Panc1 (cell line): ENCODE measurements around the gene C12orf75. TPM values are rescaled to one million over a fixed set of nuclear protein-coding genes. Genes with fewer than 3 reads are reported as not detected.

Experiments
- ATAC-seq: fragments of 200-7000 bp; cut with Tn5 transposase; 2 replicates; pipeline ENCODE4 v1.9.1; 2020; ENCODE audit warnings: mild to moderate bottlenecking, moderate library complexity
- BruUV-seq: library from RNA; stranded (reverse); fragments of 400-500 nt; replicated peaks from 2 replicates; lab custom pipeline; 2021; lab: Mats Ljungman, UMichigan
- CTCF ChIA-PET: fragments of 300-600 bp; sonication (Branson Sonifier 250); formaldehyde crosslinking; loops from one replicate; lab custom pipeline; 2022; ENCODE audit warnings: antibody characterized with exemption; lab: Charles Lee
- POLR2A ChIA-PET: fragments of 300-600 bp; sonication (Branson Sonifier 250); formaldehyde crosslinking; loops from one replicate; lab custom pipeline; 2022; ENCODE audit warnings: antibody characterized with exemption; lab: Charles Lee
- DNase-seq: peaks from one replicate; pipeline ENCODE4 v3.0.0-alpha.2; 2010; ENCODE audit warnings: low read depth, low spot score
- H3K27ac ChIP-seq: 2 replicates; pipeline ENCODE4 v1.5.1; 2011; ENCODE audit warnings: mild to moderate bottlenecking, low read length, inconsistent platforms
- H3K27me3 ChIP-seq: fragments of 200-500 bp; sonication (Bioruptor generic); 2 replicates; pipeline ENCODE4 v1.6.0; 2014; ENCODE audit warnings: low read length, inconsistent platforms; ENCODE audit not compliant: control insufficient read depth, insufficient read depth
- H3K36me3 ChIP-seq: fragments of 200-500 bp; sonication (Bioruptor generic); 2 replicates; pipeline ENCODE4 v1.5.1; 2014; ENCODE audit warnings: inconsistent platforms, mild to moderate bottlenecking, low read length, moderate library complexity; ENCODE audit not compliant: control insufficient read depth, insufficient read depth
- H3K4me1 ChIP-seq: 2 replicates; pipeline ENCODE4 v1.5.1; 2011; ENCODE audit warnings: inconsistent platforms, mild to moderate bottlenecking, low read length, moderate library complexity; ENCODE audit not compliant: control insufficient read depth, insufficient read depth
- H3K4me3 ChIP-seq, 2 experiments: 2 replicates each; pipeline ENCODE4 v1.5.1; 2011 to 2012; ENCODE audit warnings: low read depth in 2 of 2, low read length in 2 of 2, mild to moderate bottlenecking in 2 of 2, inconsistent platforms in 1 of 2, moderate library complexity in 1 of 2
- H3K9me3 ChIP-seq: fragments of 200-500 bp; sonication (Bioruptor generic); 2 replicates; pipeline ENCODE4 v1.5.1; 2014; ENCODE audit warnings: low read depth, mild to moderate bottlenecking, inconsistent platforms, low read length, moderate library complexity; ENCODE audit not compliant: control insufficient read depth, insufficient read depth
- CTCF ChIP-seq: fragments of 450-650 bp; IDR thresholded peaks from 2 replicates; pipeline ENCODE4 v1.5.1; 2017; ENCODE audit warnings: mild to moderate bottlenecking
- POLR2AphosphoS5 ChIP-seq: IDR thresholded peaks from 2 replicates; pipeline ENCODE4 v1.6.1; 2012; ENCODE audit warnings: mild to moderate bottlenecking, low read depth, low read length, moderate library complexity
- REST ChIP-seq, 2 experiments: IDR thresholded peaks; 2 replicates each; pipeline ENCODE4 v1.6.1; 2011 to 2012; ENCODE audit warnings: low read depth in 2 of 2, control low read depth in 1 of 2, low read length in 1 of 2, mild to moderate bottlenecking in 1 of 2, moderate library complexity in 1 of 2; ENCODE audit not compliant: insufficient read depth in 1 of 2
- SIN3A ChIP-seq: IDR thresholded peaks from 2 replicates; pipeline ENCODE4 v1.6.1; 2012; ENCODE audit warnings: low read depth, mild to moderate bottlenecking, low read length, moderate library complexity, borderline replicate concordance; ENCODE audit not compliant: insufficient read depth
- TCF7L2 ChIP-seq: IDR thresholded peaks from 2 replicates; pipeline ENCODE4 v1.6.1; 2011; ENCODE audit warnings: mild to moderate bottlenecking, low read depth, low read length, inconsistent platforms
- in situ Hi-C: cut with HindIII; loops from 2 replicates; pipeline ENCODE4 v1.10.0; 2016; ENCODE audit warnings: low sequenced_read_pairs, low pct_unique_long_range_greater_than_20kb
- intact Hi-C: fragments of 100-400 bp; cut with micrococcal nuclease; formaldehyde crosslinking; loops from one replicate; pipeline ENCODE4 v1.10.0; 2022; ENCODE audit not compliant: unreplicated experiment
- total RNA-seq: library from RNA; stranded (reverse); gene quantifications from one replicate; pipeline ENCODE4 v1.2.1, GENCODE V29; 2021; ENCODE audit not compliant: unreplicated experiment

The C12orf75 gene
- total RNA-seq, 1 experiment from 2014 or later, result 132 TPM

GRCh38 chr12:105358789-105359188 lies 28.3 kb downstream of the C12orf75 start:
- ChIA-PET CTCF (no interaction called here), POLR2A (no interaction called here)
- Histone ChIP-seq H3K4me1 (peaks cover 2% of the 10 kb centered on the region), H3K36me3 (no peaks in the 10 kb centered on the region), H3K9me3 (no peaks in the 10 kb centered on the region), H3K4me3 (no peak overlapping the region), H3K27ac (no peak overlapping the region), H3K27me3 (no peaks in the 10 kb centered on the region)
- ATAC-seq (no peak), DNase-seq (no peak)
- in situ Hi-C loops, result no loop called here
- TF ChIP-seq REST (IDR thresholded peaks at IDR 0.05; ENCODE audit: insufficient read depth in 1 of 2, low read depth in 2 of 2, low read length in 1 of 2) (no peak), TCF7L2 (no peak), CTCF (no peak), SIN3A (no peak), POLR2AphosphoS5 (no peak)
- no TSS peak for BruUV-seq
- intact Hi-C loops, result loop anchor here (10.0 kb wide), 1 partner anchor 224 kb away; no protein-coding TSS in a partner anchor

GRCh38 chr12:105359856-105360255 lies 29.4 kb downstream of the C12orf75 start:
- no peak for DNase-seq
- Histone ChIP-seq H3K9me3 (no peaks in the 10 kb centered on the region), H3K4me3 (no peak overlapping the region), H3K27me3 (no peaks in the 10 kb centered on the region), H3K36me3 (no peaks in the 10 kb centered on the region), H3K27ac (no peak overlapping the region), H3K4me1 (peaks cover 2% of the 10 kb centered on the region)
- no peak for ATAC-seq
- intact Hi-C loops (loop anchor here (10.0 kb wide), 1 partner anchor 225 kb away; no protein-coding TSS in a partner anchor), in situ Hi-C loops (no loop called here)
- BruUV-seq, result no TSS peak
- ChIA-PET POLR2A (no interaction called here), CTCF (no interaction called here)
- no peak for TF ChIP-seq CTCF
- TF ChIP-seq SIN3A, result no peak
- no peak for TF ChIP-seq REST (IDR thresholded peaks at IDR 0.05; ENCODE audit: insufficient read depth in 1 of 2, low read depth in 2 of 2, low read length in 1 of 2)
- TF ChIP-seq TCF7L2, result no peak
- TF ChIP-seq POLR2AphosphoS5, result no peak
